Activated CD4-positive, alpha-beta T cell treated with anti-CD3 and anti-CD28 coated beads for 4 hours (primary cell): ENCODE results near the gene ME3.
"Not testable (repeated sequence)": the region's sequence is repeated elsewhere in the genome, so short reads cannot be mapped to it uniquely, and the experiment has no call there.

Experiments used
- DNase-seq, 2 donors: peaks; one replicate each; pipeline ENCODE4 v3.0.0-alpha.2; 2020

The ME3 gene

DNA sequence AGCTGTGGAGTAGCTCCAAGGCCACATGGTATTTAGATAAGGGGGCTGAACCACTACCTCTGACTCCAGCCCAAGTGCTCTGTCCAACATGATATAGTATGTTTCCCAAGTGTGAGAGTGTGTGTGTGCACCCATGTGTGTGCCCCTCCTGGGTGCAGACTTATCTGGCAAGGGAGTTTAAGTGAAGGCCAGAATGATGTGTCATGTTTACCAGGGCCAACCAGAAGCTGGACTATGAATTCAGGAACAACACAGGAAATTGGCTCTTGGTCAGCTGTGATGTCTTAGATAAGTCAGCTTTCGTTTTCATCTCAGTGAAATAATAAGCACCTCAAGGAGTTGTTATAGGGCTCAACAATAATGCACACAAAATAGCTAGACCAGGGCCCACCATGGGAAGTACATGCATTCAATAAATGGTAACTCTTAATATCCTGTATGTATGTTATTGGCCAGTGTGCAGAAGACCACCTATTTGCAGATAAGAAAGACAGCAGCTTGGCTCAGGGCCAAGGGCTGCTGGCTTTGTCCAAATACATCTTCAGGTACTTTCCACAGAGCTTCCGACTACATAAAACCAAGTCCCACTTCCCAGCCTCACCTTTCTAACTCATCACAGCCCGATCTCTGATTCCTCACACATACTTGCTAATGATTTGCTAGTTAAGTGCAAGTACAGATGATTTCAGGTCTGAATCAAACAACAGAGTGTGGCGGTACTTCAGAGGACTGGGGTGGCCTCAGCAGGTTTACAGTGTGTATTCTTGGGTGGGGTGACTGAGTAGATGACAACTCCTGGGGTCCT, 120.9 kb downstream of the ME3 start:
- DNase-seq = no peak

- no peak for DNase-seq
Measured at GRCh38 chr11:86550757-86551156, 121.7 kb downstream of the ME3 start.

- DNase-seq = no peak
Measured at GRCh38 chr11:86548271-86548917, 124.0 kb downstream of the ME3 start.

DNA sequence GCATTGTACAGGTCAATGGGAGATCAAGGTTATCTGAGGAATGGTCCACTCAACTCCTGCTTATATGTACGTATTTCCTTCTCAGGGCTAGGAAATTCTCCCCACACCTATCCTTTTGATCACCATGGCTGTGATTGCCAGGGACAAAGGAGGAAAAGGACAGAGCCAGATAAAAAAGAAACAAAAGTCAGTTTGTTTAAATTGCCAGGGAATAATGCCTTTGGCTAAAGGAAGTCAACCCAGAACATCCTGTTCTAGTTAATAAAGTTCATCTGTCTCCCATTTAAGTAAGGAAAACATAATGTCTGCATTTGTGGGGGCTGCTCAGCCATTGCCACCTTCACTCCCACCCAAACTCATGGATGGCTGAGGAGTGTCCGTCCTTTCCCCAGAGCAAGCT, 124.7 kb downstream of the ME3 start:
- no peak for DNase-seq

DNA sequence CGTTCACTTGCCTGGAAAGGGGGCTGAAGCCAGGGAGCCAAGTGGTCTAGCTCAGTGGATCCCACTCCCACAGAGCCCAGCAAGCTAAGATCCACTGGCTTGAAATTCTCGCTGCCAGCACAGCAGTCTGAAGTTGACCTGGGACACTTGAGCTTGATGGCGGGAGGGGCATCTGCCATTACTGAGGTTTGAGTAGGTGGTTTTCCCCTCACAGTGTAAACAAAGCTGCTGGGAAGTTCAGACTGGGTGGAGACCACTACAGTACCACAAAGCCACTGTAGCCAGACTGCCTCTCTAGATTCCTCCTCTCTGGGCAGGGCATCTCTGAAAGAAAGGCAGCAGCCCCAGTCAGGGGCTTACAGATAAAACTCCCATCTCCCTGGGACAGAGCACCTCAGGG, 131.1 kb downstream of the ME3 start:
- not testable (repeated sequence) for DNase-seq

DNA sequence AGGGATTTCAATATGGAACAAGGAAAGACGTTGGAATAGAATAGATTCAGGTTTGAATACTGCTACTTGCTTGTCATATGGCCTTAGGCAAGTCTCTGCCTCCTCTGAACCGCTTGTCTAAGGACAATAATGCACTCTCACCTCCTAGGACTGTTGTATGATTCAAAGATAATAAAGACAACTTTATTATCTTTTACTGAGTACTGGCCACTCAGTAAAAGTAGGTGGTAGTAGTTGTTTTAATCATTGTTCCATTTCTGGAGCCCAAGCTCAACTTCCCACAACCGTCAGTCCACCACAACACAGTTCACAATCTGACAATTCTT, 134.2 kb downstream of the ME3 start:
- no peak for DNase-seq

DNA sequence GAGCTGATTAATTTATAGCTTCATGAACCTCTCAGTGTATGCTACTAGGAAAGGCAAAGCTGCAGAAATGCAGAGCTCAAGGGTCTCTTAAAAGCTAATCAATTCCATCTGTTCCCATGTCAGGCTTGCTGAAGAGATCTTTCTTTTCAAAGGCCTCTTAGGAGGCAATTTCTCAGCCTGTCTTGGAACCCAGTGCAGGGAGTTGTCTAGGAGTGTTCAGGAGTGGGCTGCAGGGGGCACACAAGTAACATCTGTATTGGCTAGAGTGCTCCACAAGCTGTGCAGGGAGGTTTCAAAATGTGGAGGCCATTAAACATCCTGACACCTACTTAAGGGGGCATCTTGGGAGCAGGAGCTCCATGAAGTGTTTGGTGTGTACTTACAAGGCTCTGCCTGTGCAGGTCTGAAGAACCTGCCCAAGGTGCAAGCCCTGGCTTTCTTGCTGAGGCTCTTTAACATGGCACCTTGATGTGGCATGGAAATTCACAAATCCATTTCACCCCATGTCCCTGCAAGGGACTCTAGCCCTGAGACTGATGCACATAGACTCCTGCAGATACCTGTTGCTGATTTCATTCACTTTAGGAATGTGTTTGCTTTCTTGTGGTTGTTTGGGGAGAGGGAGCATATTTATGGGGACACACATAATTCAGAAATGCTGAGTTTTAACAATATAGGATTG, 134.7 kb downstream of the ME3 start:
- DNase-seq = no peak

- DNase-seq = no peak
Measured at GRCh38 chr11:86535773-86536172, 136.6 kb downstream of the ME3 start.

GRCh38 chr11:86524620-86525352, 147.6 kb downstream of the ME3 start:
- no peak for DNase-seq

- DNase-seq = no peak
Measured at GRCh38 chr11:86523738-86524619, 148.4 kb downstream of the ME3 start.

DNA sequence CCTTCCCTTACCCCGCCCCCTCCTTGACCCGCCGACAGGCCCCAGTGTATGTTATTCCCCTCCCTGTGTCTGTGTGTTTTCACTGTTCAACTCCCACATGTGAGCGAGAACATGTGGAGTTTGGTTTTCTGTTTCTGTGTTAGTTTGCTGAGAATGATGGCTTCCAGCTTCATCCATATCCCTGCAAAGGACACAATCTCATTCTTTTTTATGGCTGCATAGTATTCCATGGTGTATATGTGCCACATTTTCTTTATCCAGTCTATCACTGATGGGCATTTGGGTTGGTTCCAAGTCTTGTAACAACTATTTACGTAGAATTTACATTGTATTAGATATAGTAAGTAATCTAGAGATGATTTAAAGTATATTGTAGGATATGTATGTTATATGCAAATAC, 149.9 kb downstream of the ME3 start:
- not testable (repeated sequence) for DNase-seq

DNA sequence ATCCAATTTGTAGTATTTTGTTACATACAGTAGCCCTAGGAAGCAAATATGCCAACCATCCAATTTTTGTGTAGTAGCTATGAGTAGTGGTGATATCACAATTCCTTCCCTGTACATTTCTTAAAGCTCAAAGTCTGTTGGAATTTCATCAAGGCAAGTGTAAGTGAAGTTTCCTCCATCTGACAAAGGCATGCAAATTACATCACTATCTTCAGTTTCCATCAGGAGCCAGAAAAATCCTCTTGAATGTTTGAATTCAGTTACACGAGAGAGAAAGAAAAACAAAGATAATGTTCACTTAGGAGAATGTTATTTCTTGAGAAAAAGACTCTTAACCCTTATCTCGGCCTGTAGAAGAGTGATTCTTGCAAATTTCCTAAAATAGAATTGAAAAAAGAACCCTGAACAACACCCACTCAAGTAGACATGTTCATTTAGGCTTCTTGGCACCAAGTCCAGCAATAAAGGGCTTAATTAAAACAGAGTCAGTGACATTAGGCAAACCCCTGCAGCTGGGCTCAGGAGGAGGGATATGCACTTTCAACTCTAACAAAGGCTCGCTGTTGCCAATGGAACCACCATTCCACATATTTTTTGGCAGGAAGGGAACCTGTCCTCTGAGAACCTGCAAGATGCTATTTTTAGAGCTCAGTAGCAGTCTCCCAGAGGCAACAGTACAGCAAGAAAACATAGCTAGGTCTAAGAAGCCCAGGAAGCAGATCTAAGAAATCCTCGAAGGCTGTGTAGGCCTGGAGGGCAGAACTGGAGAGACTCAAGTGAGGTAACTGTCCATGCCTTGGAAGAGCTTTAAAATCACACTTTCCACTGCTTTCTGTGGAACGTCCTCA, 153.1 kb downstream of the ME3 start:
- no peak for DNase-seq

DNA sequence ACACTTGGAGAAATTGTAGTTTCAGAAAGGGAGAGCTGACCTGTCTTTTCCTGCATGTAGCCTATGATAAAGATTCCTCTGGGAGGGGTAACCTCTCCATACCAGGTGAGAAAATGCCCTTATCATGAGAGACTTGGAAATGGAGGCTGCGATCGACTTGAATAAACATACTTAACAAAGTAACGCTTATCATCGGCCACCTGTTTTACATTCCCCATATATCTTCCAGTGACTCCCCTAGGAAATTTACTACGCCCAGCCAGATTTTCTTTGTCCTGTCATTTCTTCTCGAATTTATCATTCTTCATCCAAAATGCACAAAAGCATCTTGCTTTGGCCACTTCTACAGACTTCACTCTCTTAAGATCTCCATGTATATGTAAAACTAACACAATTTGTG, 154.2 kb downstream of the ME3 start:
- DNase-seq = no peak

DNA sequence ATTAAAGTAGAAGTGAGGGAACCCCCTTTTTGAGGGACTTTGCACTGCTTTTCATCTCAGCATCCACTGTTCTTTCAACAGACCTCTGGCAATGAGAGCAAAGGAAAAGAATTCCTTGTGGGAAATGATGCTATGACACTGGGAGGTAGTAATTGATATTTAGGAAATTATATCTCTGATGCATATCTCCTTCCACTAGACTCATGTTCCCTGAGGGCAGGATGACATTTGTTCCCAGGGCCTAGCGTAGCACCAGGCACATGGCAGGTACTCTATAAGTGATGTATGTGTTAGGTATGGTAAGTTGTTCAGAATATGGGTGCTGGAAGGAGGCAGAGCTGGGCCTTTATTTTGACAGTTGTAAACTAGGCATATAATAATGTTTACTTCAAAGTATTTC, 154.9 kb downstream of the ME3 start:
- DNase-seq = no peak

- no peak for DNase-seq
Measured at GRCh38 chr11:86515297-86516094, 156.9 kb downstream of the ME3 start.

DNA sequence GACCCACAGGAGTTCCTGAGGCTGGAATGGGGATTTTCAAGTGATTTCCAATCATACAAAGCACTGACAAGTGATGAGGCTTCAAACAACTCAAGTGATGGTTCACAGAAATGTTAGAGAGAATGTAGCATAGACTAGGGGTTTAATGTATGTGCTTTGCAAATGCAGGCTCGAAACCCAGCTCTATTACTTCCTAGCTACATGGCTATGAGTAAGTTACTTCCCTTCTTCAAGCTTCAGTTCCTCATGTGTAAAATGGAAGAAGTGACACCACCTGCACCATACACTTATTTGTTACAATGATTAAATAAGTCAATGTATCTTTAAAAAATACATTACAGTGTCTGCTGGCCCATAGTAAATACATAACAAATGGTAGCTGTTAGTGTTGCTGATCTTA, 158.0 kb downstream of the ME3 start:
- no peak for DNase-seq

- no peak for DNase-seq
Measured at GRCh38 chr11:86513746-86514373, 158.6 kb downstream of the ME3 start.

DNA sequence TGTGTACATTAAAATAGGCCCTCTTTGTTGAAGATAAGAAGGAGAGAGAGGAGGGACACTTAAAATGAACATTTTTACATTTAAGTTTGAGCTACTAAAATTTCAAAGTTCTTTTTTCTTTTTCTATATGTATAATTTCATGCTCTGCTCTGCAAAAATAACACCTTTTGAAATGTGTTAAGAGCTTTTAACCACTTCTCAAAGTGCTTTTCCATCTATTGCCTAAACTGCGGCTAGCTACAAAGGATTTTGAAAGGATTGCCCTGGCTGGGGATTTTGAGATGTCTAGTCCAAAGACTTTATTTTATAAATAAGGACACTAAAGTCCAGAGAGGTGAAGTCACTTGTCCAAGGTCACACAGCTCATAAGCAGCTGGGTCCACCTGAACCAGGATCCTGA, 159.3 kb downstream of the ME3 start:
- DNase-seq = no peak

DNA sequence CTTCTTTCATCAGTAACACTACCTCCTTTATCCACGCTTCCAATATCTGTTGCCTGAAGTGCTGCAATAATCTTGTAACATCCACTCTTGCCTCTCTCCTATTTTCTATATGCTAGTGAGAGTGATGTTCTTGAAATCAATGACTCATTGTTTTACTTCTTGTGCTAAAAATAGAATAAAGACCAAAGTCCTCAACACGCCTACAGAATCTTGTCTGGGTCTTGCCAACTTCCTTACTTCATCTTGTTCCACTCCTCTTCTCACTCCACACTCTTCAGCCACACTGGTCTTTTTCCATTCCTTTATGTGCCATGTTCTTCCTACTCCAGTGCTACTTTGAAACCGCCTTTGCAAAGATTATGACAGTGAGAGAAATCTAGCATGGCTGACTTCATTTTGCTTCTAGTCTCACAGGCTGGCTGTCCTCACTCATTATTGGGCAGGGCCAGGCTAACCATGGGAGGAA, 161.3 kb downstream of the ME3 start:
- DNase-seq = no peak

- DNase-seq = no peak
Measured at GRCh38 chr11:86510674-86511073, 161.7 kb downstream of the ME3 start.
